ENCODE data around the gene ITK.

Gene ITK

GRCh38 chr5:157270771-157271170 is 90.1 kb downstream of the ITK start:
- H3K36me3 ChIP-seq = peaks cover 21% of the 10 kb centered on the region
- H3K27ac ChIP-seq = peak overlapping the region; percentile 100
- H3K27me3 ChIP-seq = no peaks in the 10 kb centered on the region
- H3K4me2 ChIP-seq = peak overlapping the region; percentile 97
- H3K4me3 ChIP-seq = peak overlapping the region; percentile 89
- H4K20me1 ChIP-seq = peaks cover 10% of the 10 kb centered on the region; the same call in 1 of the 2 replicates
- H3K9me3 ChIP-seq = peaks cover 4% of the 10 kb centered on the region; the same call in 1 of the 2 replicates
- TF ChIP-seq Cebpa-rat (IDR thresholded peaks at IDR 0.05) = no peak
- H3K9ac ChIP-seq = peak overlapping the region; percentile 99
- H3K4me1 ChIP-seq = peaks cover 74% of the 10 kb centered on the region

GRCh38 chr5:157271740-157272271 is 91.2 kb downstream of the ITK start:
- TF ChIP-seq Cebpa-rat (IDR thresholded peaks at IDR 0.05) = no peak
- peaks cover 4% of the 10 kb centered on the region; the same call in 1 of the 2 replicates for H3K9me3 ChIP-seq
- H3K9ac ChIP-seq = peak overlapping the region; percentile 99
- peaks cover 21% of the 10 kb centered on the region for H3K36me3 ChIP-seq
- H4K20me1 ChIP-seq = peaks cover 17% of the 10 kb centered on the region
- peak overlapping the region; percentile 100 for H3K27ac ChIP-seq
- H3K4me1 ChIP-seq = peaks cover 81% of the 10 kb centered on the region
- H3K4me2 ChIP-seq = peak overlapping the region; percentile 97
- H3K4me3 ChIP-seq = peak overlapping the region; percentile 89
- no peaks in the 10 kb centered on the region for H3K27me3 ChIP-seq

DNA sequence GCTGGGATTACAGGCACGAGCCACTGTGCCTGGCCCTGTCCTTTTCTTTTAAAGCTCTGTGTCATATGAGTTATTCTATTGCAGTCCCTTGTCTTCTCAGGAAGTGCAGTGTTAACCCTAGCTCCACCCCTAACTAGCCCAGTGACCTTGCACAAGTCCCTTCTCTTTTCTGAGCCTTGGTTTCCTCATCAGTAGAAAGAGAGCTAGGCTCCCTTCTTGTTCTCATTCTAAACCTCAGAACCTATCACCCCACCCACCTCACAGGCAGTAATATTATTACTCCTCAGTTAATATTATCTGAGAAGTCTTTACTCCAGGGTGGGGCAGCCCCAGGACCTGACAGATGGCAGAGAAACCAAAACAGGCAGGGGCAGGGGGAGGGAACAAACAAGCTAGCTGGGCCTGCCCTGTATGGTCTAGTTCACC is 92.5 kb downstream of the ITK start:
- H3K4me3 ChIP-seq = peak overlapping the region; percentile 52

DNA sequence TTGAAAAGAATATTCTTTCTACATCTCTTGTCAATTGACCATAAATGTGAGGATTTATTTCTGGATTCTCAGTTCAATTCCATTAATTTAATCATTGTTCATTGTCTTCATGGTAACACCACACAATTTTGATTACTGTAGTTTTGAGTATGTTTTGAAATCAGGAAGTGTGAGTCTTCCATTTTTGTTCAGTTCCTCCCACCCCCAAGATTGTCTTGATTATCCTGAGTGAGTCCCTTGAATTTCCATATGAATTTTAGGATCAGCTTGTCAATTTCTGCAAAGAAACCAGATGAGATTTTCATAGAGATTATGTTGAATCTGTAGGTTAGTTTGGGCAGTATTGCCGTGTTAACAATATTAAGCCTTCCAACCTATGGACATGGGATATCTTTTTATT is 94.8 kb downstream of the ITK start:
- Histone ChIP-seq H3K4me3 (no peak overlapping the region), H4K20me1 (peaks cover 44% of the 10 kb centered on the region), H3K4me1 (peaks cover 56% of the 10 kb centered on the region), H3K4me2 (no peak overlapping the region), H3K27me3 (no peaks in the 10 kb centered on the region), H3K27ac (no peak overlapping the region), H3K9me3 (peaks cover 4% of the 10 kb centered on the region; the same call in 1 of the 2 replicates), H3K9ac (no peak overlapping the region), H3K36me3 (peaks cover 30% of the 10 kb centered on the region)
- TF ChIP-seq Cebpa-rat (IDR thresholded peaks at IDR 0.05) = no peak

More for the DNA sequence above, 92.5 kb downstream of the ITK start:
- Histone ChIP-seq H3K36me3 (peaks cover 31% of the 10 kb centered on the region), H3K27me3 (no peaks in the 10 kb centered on the region), H3K9me3 (peaks cover 4% of the 10 kb centered on the region; the same call in 1 of the 2 replicates), H3K4me1 (peaks cover 78% of the 10 kb centered on the region), H4K20me1 (peaks cover 22% of the 10 kb centered on the region), H3K9ac (peak overlapping the region; percentile 90), H3K27ac (peak overlapping the region; percentile 100), H3K4me2 (peak overlapping the region; percentile 97)
- TF ChIP-seq Cebpa-rat (IDR thresholded peaks at IDR 0.05) = no peak

DNA sequence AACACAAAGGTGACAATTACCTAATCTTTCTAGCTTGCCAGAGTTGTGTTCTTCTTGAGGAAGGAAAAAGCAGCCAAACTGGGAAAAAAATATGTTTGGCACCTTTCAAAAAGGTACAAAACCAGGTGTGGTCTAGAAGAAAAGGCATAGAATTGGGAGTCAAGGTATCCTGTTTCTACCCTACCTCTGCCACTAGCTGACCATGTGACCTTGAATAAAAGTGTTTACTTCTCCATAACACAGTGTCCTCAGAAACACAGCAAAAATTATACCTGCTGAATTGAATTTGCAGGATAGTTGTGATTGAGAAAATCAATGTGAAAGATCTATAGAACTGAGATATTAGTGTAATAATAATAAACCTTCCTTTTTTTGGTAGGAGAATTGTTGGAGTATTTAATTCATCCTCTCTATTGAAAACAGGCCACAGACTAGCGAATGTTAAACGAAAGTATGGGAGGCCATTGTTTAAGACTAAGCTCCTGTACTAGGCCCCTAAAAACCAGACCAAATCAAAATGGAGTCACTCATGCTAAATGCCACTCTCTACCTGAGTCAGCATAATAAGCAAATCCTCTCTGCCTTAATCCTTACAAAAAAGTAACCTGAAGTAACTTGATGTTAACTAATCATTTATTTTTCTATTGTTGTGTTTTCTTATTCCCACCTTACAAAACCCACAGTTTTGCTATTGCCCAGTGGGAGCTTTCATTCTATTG is 97.8 kb downstream of the ITK start:
- H3K4me1 ChIP-seq = peaks cover 47% of the 10 kb centered on the region
- H3K27ac ChIP-seq = no peak overlapping the region

DNA sequence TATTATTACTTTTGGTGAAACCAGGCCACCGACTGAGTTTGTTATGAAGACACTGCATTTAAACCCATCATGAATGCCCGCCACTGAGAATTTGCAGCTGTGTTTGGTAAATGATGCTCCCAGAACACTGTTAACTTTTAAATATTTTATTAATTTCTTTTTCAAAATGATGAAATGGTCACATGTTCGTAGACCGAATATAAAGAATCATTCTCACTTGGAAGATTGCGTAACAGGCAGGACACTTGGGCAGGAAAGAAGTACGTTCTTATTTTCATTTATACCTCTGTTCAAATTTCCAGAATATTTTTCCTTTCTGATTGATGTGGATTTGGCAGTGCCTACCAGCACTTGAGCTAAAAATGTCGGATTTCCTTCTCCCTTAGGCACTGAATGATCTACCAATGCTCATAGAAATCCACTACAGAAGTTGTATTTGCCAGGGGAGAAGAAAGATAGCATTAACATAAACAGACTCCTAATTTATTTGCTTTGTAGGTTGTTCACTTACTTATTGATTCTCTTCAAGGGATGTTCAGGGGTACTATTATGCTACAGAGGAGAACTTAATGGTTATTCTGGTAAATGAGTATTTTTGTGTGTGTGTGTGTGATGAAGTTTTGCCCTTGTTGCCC is 99.1 kb downstream of the ITK start:
- Histone ChIP-seq H3K9ac (no peak overlapping the region), H3K4me2 (no peak overlapping the region), H3K36me3 (peaks cover 47% of the 10 kb centered on the region), H3K4me1 (peaks cover 46% of the 10 kb centered on the region), H3K4me3 (no peak overlapping the region), H3K27me3 (no peaks in the 10 kb centered on the region), H3K9me3 (no peaks in the 10 kb centered on the region), H3K27ac (no peak overlapping the region), H4K20me1 (peaks cover 87% of the 10 kb centered on the region)
- peak; percentile 88; the same call in 1 of the 2 replicates for TF ChIP-seq Cebpa-rat (IDR thresholded peaks at IDR 0.05)

More for the DNA sequence above, 97.8 kb downstream of the ITK start:
- Histone ChIP-seq H3K4me3 (no peak overlapping the region), H3K9me3 (peaks cover 4% of the 10 kb centered on the region; the same call in 1 of the 2 replicates), H3K9ac (no peak overlapping the region), H3K27me3 (no peaks in the 10 kb centered on the region), H4K20me1 (peaks cover 74% of the 10 kb centered on the region), H3K4me2 (no peak overlapping the region), H3K36me3 (peaks cover 46% of the 10 kb centered on the region)
- TF ChIP-seq Cebpa-rat (IDR thresholded peaks at IDR 0.05) = no peak

DNA sequence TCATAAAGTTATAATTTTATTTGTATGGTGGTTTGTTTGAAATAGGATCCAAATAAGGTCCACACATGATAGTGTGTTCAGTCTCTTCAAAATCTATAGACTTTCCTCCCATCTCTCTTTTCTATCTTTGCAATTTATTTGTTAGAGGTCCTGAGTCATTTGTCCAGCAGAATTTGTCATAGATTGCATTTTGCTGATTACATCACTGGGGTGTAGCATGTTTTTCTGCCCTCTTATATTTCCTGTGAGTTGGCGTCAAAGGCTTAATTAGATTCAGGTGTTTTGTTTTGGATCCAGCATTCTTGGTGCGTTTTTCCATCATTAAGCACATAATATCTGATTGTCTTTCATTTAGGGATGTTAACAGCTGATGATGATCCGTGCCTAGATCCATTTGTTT is 100.3 kb downstream of the ITK start:
- no peak for TF ChIP-seq Cebpa-rat (IDR thresholded peaks at IDR 0.05)
- peaks cover 49% of the 10 kb centered on the region for H3K4me1 ChIP-seq
- no peak overlapping the region for H3K4me3 ChIP-seq
- H3K27me3 ChIP-seq = no peaks in the 10 kb centered on the region
- H3K36me3 ChIP-seq = peaks cover 59% of the 10 kb centered on the region
- H3K9ac ChIP-seq = no peak overlapping the region
- H4K20me1 ChIP-seq = peaks cover 99% of the 10 kb centered on the region
- H3K9me3 ChIP-seq = no peaks in the 10 kb centered on the region
- no peak overlapping the region for H3K4me2 ChIP-seq
- no peak overlapping the region for H3K27ac ChIP-seq

DNA sequence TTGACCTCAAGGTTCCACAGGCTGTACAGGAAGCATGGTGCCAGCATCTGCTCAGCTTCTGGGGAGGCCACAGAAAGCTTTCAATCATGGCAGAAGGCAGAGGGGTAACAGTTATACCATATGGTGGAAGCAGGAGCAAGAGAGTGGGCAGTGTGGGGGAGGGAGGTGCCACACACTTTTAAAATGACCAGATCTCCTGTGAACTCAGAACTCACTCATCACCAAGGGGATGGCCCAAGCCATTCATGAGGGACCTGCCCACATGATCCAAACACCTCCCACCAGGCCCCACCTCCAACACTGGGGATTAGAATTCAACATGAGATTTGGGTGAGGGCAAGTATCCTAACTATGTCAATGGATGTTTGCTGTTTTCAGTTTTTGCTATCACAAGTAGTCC is 101.5 kb downstream of the ITK start:
- Histone ChIP-seq H4K20me1 (peaks cover 99% of the 10 kb centered on the region), H3K36me3 (peaks cover 65% of the 10 kb centered on the region), H3K4me1 (peaks cover 39% of the 10 kb centered on the region), H3K4me3 (no peak overlapping the region), H3K27me3 (no peaks in the 10 kb centered on the region), H3K9me3 (no peaks in the 10 kb centered on the region), H3K27ac (no peak overlapping the region), H3K4me2 (peak overlapping the region; percentile 29), H3K9ac (no peak overlapping the region)
- TF ChIP-seq Cebpa-rat (IDR thresholded peaks at IDR 0.05) = no peak

DNA sequence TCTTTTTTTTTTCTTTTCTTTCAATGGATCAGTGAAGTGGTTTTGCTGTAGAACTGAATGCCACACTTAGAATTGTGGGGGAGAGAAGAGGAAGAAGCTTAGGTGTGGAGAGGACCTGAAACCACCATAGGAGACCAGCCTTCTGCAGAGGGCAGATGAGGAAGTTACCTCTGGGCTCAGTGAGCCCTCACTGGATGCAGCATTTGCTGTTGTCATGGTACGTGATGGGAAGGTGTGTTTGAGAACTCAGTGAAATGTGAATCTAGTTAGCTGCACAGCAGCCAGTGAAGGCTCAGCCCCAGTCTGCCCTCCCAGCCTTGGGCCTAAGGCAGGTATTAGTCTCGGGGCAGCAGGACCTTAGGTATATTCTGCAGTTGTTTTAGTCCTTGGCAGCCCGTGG is 102.8 kb downstream of the ITK start:
- Histone ChIP-seq H3K9ac (no peak overlapping the region), H3K27ac (peak overlapping the region; percentile 10; the same call in 1 of the 2 replicates)

More for the DNA sequence above, 102.8 kb downstream of the ITK start:
- peaks cover 70% of the 10 kb centered on the region for H3K36me3 ChIP-seq
- H3K4me3 ChIP-seq = no peak overlapping the region
- H4K20me1 ChIP-seq = peaks cover 99% of the 10 kb centered on the region
- H3K4me1 ChIP-seq = peaks cover 32% of the 10 kb centered on the region
- peak overlapping the region; percentile 22 for H3K4me2 ChIP-seq
- TF ChIP-seq Cebpa-rat (IDR thresholded peaks at IDR 0.05) = no peak
- H3K9me3 ChIP-seq = no peaks in the 10 kb centered on the region
- H3K27me3 ChIP-seq = no peaks in the 10 kb centered on the region

Measured in BLaER1 (cell line).